ENCODE results near the gene NT5DC3.

NT5DC3 gene

GRCh38 chr12:103783744-103784664 lies 57.0 kb downstream of the NT5DC3 start:
- DNase-seq (ENCODE audit: low spot score), result no peak

GRCh38 chr12:103782399-103782798 lies 58.6 kb downstream of the NT5DC3 start:
- no peak for DNase-seq (ENCODE audit: low spot score)

- no peak for DNase-seq (ENCODE audit: low spot score)
Measured at GRCh38 chr12:103780992-103781391, 60.0 kb downstream of the NT5DC3 start.

GRCh38 chr12:103780093-103780440 lies 61.0 kb downstream of the NT5DC3 start:
- DNase-seq (ENCODE audit: low spot score), result no peak

- no peak for DNase-seq (ENCODE audit: low spot score)
Measured at GRCh38 chr12:103779410-103780092, 61.5 kb downstream of the NT5DC3 start.

GRCh38 chr12:103778781-103779180 lies 62.3 kb downstream of the NT5DC3 start:
- DNase-seq (ENCODE audit: low spot score), result no peak

GRCh38 chr12:103774977-103775560 lies 66.0 kb downstream of the NT5DC3 start:
- DNase-seq (ENCODE audit: low spot score), result no peak

GRCh38 chr12:103773109-103773910 lies 67.7 kb downstream of the NT5DC3 start:
- no peak for DNase-seq (ENCODE audit: low spot score)

GRCh38 chr12:103772367-103773108 lies 68.5 kb downstream of the NT5DC3 start:
- DNase-seq (ENCODE audit: low spot score), result no peak

- DNase-seq (ENCODE audit: low spot score), result peak; percentile 59
Measured at GRCh38 chr12:103771466-103771865, 69.6 kb downstream of the NT5DC3 start.

GRCh38 chr12:103769240-103769945 lies 71.6 kb downstream of the NT5DC3 start:
- DNase-seq (ENCODE audit: low spot score), result no peak

GRCh38 chr12:103768467-103769123 lies 72.4 kb downstream of the NT5DC3 start:
- no peak for DNase-seq (ENCODE audit: low spot score)

GRCh38 chr12:103766028-103766427 lies 75.0 kb downstream of the NT5DC3 start:
- DNase-seq (ENCODE audit: low spot score), result no peak

- DNase-seq (ENCODE audit: low spot score), result no peak
Measured at GRCh38 chr12:103765322-103765721, 75.7 kb downstream of the NT5DC3 start.

- no peak for DNase-seq (ENCODE audit: low spot score)
Measured at GRCh38 chr12:103762473-103762872, 78.6 kb downstream of the NT5DC3 start.

- DNase-seq (ENCODE audit: low spot score), result no peak
Measured at GRCh38 chr12:103758310-103759089, 82.5 kb downstream of the NT5DC3 start.

- no peak for DNase-seq (ENCODE audit: low spot score)
Measured at GRCh38 chr12:103757248-103757647, 83.8 kb downstream of the NT5DC3 start.

GRCh38 chr12:103756443-103756842 lies 84.6 kb downstream of the NT5DC3 start:
- DNase-seq (ENCODE audit: low spot score), result no peak

- DNase-seq (ENCODE audit: low spot score), result no peak
Measured at GRCh38 chr12:103755425-103755824, 85.6 kb downstream of the NT5DC3 start.
